Measurements from ENCODE around the gene HASPIN.

DNA sequence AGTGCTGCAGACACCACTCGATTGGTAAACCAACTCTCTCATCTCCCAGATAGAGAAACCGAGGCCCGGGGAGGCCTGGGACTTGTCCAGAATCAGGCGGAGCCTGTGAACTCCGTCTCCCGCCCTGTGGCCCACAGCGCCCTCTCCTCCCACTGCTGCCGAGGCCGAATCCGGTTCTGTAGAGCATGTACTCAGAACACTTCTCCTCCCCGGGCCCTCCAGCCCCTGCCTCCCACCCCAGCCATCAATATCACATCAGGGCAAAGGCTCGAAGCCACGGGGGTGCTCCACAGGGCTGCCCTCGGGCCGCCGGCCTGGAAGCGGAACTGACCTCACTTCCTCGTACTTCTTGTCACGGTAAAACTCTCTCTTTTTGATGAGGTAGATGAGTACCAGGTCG lies 42.1 kb upstream of the HASPIN start:
- TF ChIP-seq CREB1 (CRISPR knock-in tag; IDR thresholded peaks at IDR 0.05): no peak
- no peak for TF ChIP-seq TP53 (CRISPR knock-in tag; IDR thresholded peaks at IDR 0.05)
- no peak for TF ChIP-seq CTCF (IDR thresholded peaks at IDR 0.05)
- TF ChIP-seq ZSCAN18 (CRISPR knock-in tag; IDR thresholded peaks at IDR 0.05): no peak
- no peak for TF ChIP-seq USF1 (CRISPR knock-in tag; IDR thresholded peaks at IDR 0.05)
- no peak for TF ChIP-seq NFYB (CRISPR knock-in tag; conservative IDR thresholded peaks at IDR 0.05; ENCODE audit: low read depth)
- TF ChIP-seq, protein P1, sequence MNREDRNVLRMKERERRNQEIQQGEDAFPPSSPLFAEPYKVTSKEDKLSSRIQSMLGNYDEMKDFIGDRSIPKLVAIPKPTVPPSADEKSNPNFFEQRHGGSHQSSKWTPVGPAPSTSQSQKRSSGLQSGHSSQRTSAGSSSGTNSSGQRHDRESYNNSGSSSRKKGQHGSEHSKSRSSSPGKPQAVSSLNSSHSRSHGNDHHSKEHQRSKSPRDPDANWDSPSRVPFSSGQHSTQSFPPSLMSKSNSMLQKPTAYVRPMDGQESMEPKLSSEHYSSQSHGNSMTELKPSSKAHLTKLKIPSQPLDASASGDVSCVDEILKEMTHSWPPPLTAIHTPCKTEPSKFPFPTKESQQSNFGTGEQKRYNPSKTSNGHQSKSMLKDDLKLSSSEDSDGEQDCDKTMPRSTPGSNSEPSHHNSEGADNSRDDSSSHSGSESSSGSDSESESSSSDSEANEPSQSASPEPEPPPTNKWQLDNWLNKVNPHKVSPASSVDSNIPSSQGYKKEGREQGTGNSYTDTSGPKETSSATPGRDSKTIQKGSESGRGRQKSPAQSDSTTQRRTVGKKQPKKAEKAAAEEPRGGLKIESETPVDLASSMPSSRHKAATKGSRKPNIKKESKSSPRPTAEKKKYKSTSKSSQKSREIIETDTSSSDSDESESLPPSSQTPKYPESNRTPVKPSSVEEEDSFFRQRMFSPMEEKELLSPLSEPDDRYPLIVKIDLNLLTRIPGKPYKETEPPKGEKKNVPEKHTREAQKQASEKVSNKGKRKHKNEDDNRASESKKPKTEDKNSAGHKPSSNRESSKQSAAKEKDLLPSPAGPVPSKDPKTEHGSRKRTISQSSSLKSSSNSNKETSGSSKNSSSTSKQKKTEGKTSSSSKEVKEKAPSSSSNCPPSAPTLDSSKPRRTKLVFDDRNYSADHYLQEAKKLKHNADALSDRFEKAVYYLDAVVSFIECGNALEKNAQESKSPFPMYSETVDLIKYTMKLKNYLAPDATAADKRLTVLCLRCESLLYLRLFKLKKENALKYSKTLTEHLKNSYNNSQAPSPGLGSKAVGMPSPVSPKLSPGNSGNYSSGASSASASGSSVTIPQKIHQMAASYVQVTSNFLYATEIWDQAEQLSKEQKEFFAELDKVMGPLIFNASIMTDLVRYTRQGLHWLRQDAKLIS (CRISPR knock-in tag; IDR thresholded peaks at IDR 0.05; ENCODE audit: borderline replicate concordance): no peak
- TF ChIP-seq ZNF232 (CRISPR knock-in tag; IDR thresholded peaks at IDR 0.05): no peak

All from WTC11 (cell line).